ENCODE results near the gene ABTB2. TPM values are rescaled to one million over a fixed set of nuclear protein-coding genes. Genes with fewer than 3 reads are reported as not detected.

ABTB2 gene
- polyA plus RNA-seq, 4 donors = 7.2 to 16.3 (median 7.6) TPM

GRCh38 chr11:34317666-34318065 is 40.1 kb downstream of the ABTB2 start:
- DNase-seq (ENCODE audit: low read depth in 4 of 4, low spot score in 3 of 4) = no peak

GRCh38 chr11:34317036-34317360 is 40.8 kb downstream of the ABTB2 start:
- DNase-seq (ENCODE audit: low read depth in 4 of 4, low spot score in 3 of 4) = no peak

GRCh38 chr11:34316347-34317035 is 41.3 kb downstream of the ABTB2 start:
- no peak for DNase-seq (ENCODE audit: low read depth in 4 of 4, low spot score in 3 of 4)

GRCh38 chr11:34315394-34315793 is 42.4 kb downstream of the ABTB2 start:
- no peak for DNase-seq (ENCODE audit: low read depth in 4 of 4, low spot score in 3 of 4)

GRCh38 chr11:34314936-34315335 is 42.9 kb downstream of the ABTB2 start:
- DNase-seq (ENCODE audit: low read depth in 4 of 4, low spot score in 3 of 4) = no peak

- DNase-seq (ENCODE audit: low read depth in 4 of 4, low spot score in 3 of 4) = no peak
Observed at GRCh38 chr11:34314176-34314575, 43.6 kb downstream of the ABTB2 start.

- DNase-seq (ENCODE audit: low read depth in 4 of 4, low spot score in 3 of 4) = no peak
Observed at GRCh38 chr11:34313099-34313517, 44.7 kb downstream of the ABTB2 start.

GRCh38 chr11:34311126-34311525 is 46.7 kb downstream of the ABTB2 start:
- DNase-seq (ENCODE audit: low read depth in 4 of 4, low spot score in 3 of 4) = no peak

- no peak for DNase-seq (ENCODE audit: low read depth in 4 of 4, low spot score in 3 of 4)
Observed at GRCh38 chr11:34309965-34310364, 47.8 kb downstream of the ABTB2 start.

GRCh38 chr11:34308913-34309585 is 48.8 kb downstream of the ABTB2 start:
- no peak for DNase-seq (ENCODE audit: low read depth in 4 of 4, low spot score in 3 of 4)

GRCh38 chr11:34308049-34308912 is 49.5 kb downstream of the ABTB2 start:
- DNase-seq (ENCODE audit: low read depth in 4 of 4, low spot score in 3 of 4) = no peak

- DNase-seq (ENCODE audit: low read depth in 4 of 4, low spot score in 3 of 4) = no peak
Observed at GRCh38 chr11:34305780-34306179, 52.0 kb downstream of the ABTB2 start.

- DNase-seq (ENCODE audit: low read depth in 4 of 4, low spot score in 3 of 4) = no peak
Observed at GRCh38 chr11:34305193-34305592, 52.6 kb downstream of the ABTB2 start.

GRCh38 chr11:34303028-34303570 is 54.7 kb downstream of the ABTB2 start:
- DNase-seq (ENCODE audit: low read depth in 4 of 4, low spot score in 3 of 4) = no peak

GRCh38 chr11:34302046-34302921 is 55.5 kb downstream of the ABTB2 start:
- DNase-seq (ENCODE audit: low read depth in 4 of 4, low spot score in 3 of 4) = no peak

- DNase-seq (ENCODE audit: low read depth in 4 of 4, low spot score in 3 of 4) = no peak
Observed at GRCh38 chr11:34300926-34301295, 56.9 kb downstream of the ABTB2 start.

- no peak for DNase-seq (ENCODE audit: low read depth in 4 of 4, low spot score in 3 of 4)
Observed at GRCh38 chr11:34300026-34300925, 57.5 kb downstream of the ABTB2 start.

GRCh38 chr11:34299284-34299972 is 58.4 kb downstream of the ABTB2 start:
- no peak for DNase-seq (ENCODE audit: low read depth in 4 of 4, low spot score in 3 of 4)

- DNase-seq (ENCODE audit: low read depth in 4 of 4, low spot score in 3 of 4) = no peak
Observed at GRCh38 chr11:34298871-34299270, 58.9 kb downstream of the ABTB2 start.
